IPS DF 6.9 (cell line): ENCODE measurements around the gene TRIM34.

Source experiments
- DNase-seq: peaks from one replicate; pipeline ENCODE4 v3.0.0-alpha.2; 2013; ENCODE audit warnings: low read depth, low spot score
- H3K27ac ChIP-seq: one replicate; pipeline ENCODE4 v1.5.1; 2013; ENCODE audit warnings: low read length, control low read depth
- H3K27me3 ChIP-seq: 2 replicates; pipeline ENCODE4 v1.6.1; 2013; ENCODE audit warnings: mild to moderate bottlenecking, low read length; ENCODE audit not compliant: control insufficient read depth, insufficient read depth
- H3K36me3 ChIP-seq: 2 replicates; pipeline ENCODE4 v1.6.1; 2013; ENCODE audit warnings: low read length; ENCODE audit not compliant: control insufficient read depth, insufficient read depth
- H3K4me1 ChIP-seq: 2 replicates; pipeline ENCODE4 v1.6.1; 2013; ENCODE audit warnings: low read length; ENCODE audit not compliant: control insufficient read depth, insufficient read depth
- H3K4me3 ChIP-seq: 2 replicates; pipeline ENCODE4 v1.5.1; 2013; ENCODE audit warnings: mild to moderate bottlenecking, low read length
- H3K9me3 ChIP-seq: 2 replicates; pipeline ENCODE4 v1.6.1; 2013; ENCODE audit warnings: low read length, inconsistent platforms; ENCODE audit not compliant: control insufficient read depth, insufficient read depth
- WGBS: extraction: QIAGEN DNeasy Blood & Tissue Kit; methylation state at CpG from one replicate; pipeline ENCODE4 v1.1.7; 2013; ENCODE audit warnings: mixed read lengths, missing lambda C conversion rate; ENCODE audit not compliant: insufficient read length, insufficient coverage; 5-methylcytosine and 5-hydroxymethylcytosine counted together

TRIM34 gene

DNA sequence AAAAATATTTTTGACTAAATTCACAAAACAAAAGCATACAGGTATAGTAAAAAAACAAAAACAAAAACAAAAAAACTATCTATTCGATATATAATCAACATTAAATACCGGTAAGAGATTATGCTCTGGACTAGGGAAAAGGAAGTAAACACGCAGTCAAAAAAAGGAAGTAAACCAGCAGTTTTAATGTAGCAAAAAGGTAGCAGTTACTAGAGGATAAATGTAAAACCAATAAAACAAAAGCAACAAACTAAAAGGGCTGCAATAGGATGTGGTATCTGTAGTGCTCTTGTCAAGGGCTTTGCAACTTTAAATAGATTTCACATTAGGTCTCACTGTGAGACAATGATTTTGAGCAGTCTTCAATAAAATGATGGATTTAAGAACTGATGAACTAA, 67.2 kb downstream of the TRIM34 start:
- no peak overlapping the region for H3K4me3 ChIP-seq
- no peak overlapping the region for H3K27ac ChIP-seq
- 100% methylated on average over 1 of the region's 3 CpGs for WGBS
- H3K36me3 ChIP-seq = peaks cover 4% of the 10 kb centered on the region; the same call in 1 of the 2 replicates
- H3K9me3 ChIP-seq = no peaks in the 10 kb centered on the region
- H3K27me3 ChIP-seq = no peaks in the 10 kb centered on the region
- H3K4me1 ChIP-seq = no peaks in the 10 kb centered on the region
- DNase-seq = no peak
